ENCODE data around the gene RGS7. TPM values are rescaled to one million over a fixed set of nuclear protein-coding genes. Genes with fewer than 3 reads are reported as not detected.

RGS7 gene
- total RNA-seq, 1 donor from 2014 or later = 16.0 TPM

- Mint-ChIP-seq H3K27me3 (ENCODE audit: unreplicated experiment) (no peaks in the 10 kb centered on the region), H3K4me3 (ENCODE audit: unreplicated experiment) (no peak overlapping the region), H3K9me3 (ENCODE audit: unreplicated experiment) (peaks cover 2% of the 10 kb centered on the region), H3K36me3 (ENCODE audit: unreplicated experiment) (peaks cover 14% of the 10 kb centered on the region), H3K27ac (ENCODE audit: unreplicated experiment) (no peak overlapping the region), H3K4me1 (ENCODE audit: low read depth, unreplicated experiment) (no peaks in the 10 kb centered on the region)
- no peak for DNase-seq
- no peak for TF ChIP-seq CTCF (IDR thresholded peaks at IDR 0.05; ENCODE audit: partially characterized antibody, unreplicated experiment)
These were observed 87.9 kb downstream of the RGS7 start for GRCh38 chr1:241269116-241269515.

- Mint-ChIP-seq H3K9me3 (ENCODE audit: unreplicated experiment) (no peaks in the 10 kb centered on the region), H3K4me3 (ENCODE audit: unreplicated experiment) (no peak overlapping the region), H3K27ac (ENCODE audit: unreplicated experiment) (no peak overlapping the region), H3K36me3 (ENCODE audit: unreplicated experiment) (no peaks in the 10 kb centered on the region), H3K27me3 (ENCODE audit: unreplicated experiment) (no peaks in the 10 kb centered on the region), H3K4me1 (ENCODE audit: low read depth, unreplicated experiment) (no peaks in the 10 kb centered on the region)
- TF ChIP-seq CTCF (IDR thresholded peaks at IDR 0.05; ENCODE audit: partially characterized antibody, unreplicated experiment) = no peak
- DNase-seq = no peak
These were observed 90.9 kb downstream of the RGS7 start for GRCh38 chr1:241266121-241266520.

- Mint-ChIP-seq H3K27me3 (ENCODE audit: unreplicated experiment) (no peaks in the 10 kb centered on the region), H3K9me3 (ENCODE audit: unreplicated experiment) (no peaks in the 10 kb centered on the region), H3K36me3 (ENCODE audit: unreplicated experiment) (no peaks in the 10 kb centered on the region), H3K4me3 (ENCODE audit: unreplicated experiment) (no peak overlapping the region), H3K4me1 (ENCODE audit: low read depth, unreplicated experiment) (no peaks in the 10 kb centered on the region), H3K27ac (ENCODE audit: unreplicated experiment) (no peak overlapping the region)
- no peak for TF ChIP-seq CTCF (IDR thresholded peaks at IDR 0.05; ENCODE audit: partially characterized antibody, unreplicated experiment)
- DNase-seq = no peak
These were observed 91.6 kb downstream of the RGS7 start for GRCh38 chr1:241265428-241265827.

- Mint-ChIP-seq H3K27me3 (ENCODE audit: unreplicated experiment) (no peaks in the 10 kb centered on the region), H3K27ac (ENCODE audit: unreplicated experiment) (no peak overlapping the region), H3K9me3 (ENCODE audit: unreplicated experiment) (no peaks in the 10 kb centered on the region)
These were observed 93.7 kb downstream of the RGS7 start for GRCh38 chr1:241263346-241263745.

GRCh38 chr1:241253471-241253870 is 103.5 kb downstream of the RGS7 start:
- peaks cover 3% of the 10 kb centered on the region for H3K4me1 Mint-ChIP-seq (ENCODE audit: low read depth, unreplicated experiment)
- TF ChIP-seq CTCF (IDR thresholded peaks at IDR 0.05; ENCODE audit: partially characterized antibody, unreplicated experiment) = no peak
- H3K27me3 Mint-ChIP-seq (ENCODE audit: unreplicated experiment) = no peaks in the 10 kb centered on the region
- DNase-seq = no peak
- H3K9me3 Mint-ChIP-seq (ENCODE audit: unreplicated experiment) = no peaks in the 10 kb centered on the region
- no peaks in the 10 kb centered on the region for H3K36me3 Mint-ChIP-seq (ENCODE audit: unreplicated experiment)
- H3K4me3 Mint-ChIP-seq (ENCODE audit: unreplicated experiment) = no peak overlapping the region
- no peak overlapping the region for H3K27ac Mint-ChIP-seq (ENCODE audit: unreplicated experiment)

More at GRCh38 chr1:241263346-241263745, 93.7 kb downstream of the RGS7 start:
- no peak overlapping the region for H3K4me3 Mint-ChIP-seq (ENCODE audit: unreplicated experiment)
- no peak for TF ChIP-seq CTCF (IDR thresholded peaks at IDR 0.05; ENCODE audit: partially characterized antibody, unreplicated experiment)
- no peak for DNase-seq
- no peaks in the 10 kb centered on the region for H3K36me3 Mint-ChIP-seq (ENCODE audit: unreplicated experiment)
- no peaks in the 10 kb centered on the region for H3K4me1 Mint-ChIP-seq (ENCODE audit: low read depth, unreplicated experiment)
